HTERT RPE-1 (cell line): Measurements from ENCODE around the gene VPS33B.
"Not testable (repeated sequence)": the region's sequence is repeated elsewhere in the genome, so short reads cannot be mapped to it uniquely, and the experiment has no call there.

Experiments
- in situ Hi-C: fragments of 300-500 bp; cut with MboI; formaldehyde crosslinking; loops from 4 replicates; pipeline ENCODE4 v1.14.3; 2020; ENCODE audit warnings: low sequenced_read_pairs

The VPS33B gene

DNA sequence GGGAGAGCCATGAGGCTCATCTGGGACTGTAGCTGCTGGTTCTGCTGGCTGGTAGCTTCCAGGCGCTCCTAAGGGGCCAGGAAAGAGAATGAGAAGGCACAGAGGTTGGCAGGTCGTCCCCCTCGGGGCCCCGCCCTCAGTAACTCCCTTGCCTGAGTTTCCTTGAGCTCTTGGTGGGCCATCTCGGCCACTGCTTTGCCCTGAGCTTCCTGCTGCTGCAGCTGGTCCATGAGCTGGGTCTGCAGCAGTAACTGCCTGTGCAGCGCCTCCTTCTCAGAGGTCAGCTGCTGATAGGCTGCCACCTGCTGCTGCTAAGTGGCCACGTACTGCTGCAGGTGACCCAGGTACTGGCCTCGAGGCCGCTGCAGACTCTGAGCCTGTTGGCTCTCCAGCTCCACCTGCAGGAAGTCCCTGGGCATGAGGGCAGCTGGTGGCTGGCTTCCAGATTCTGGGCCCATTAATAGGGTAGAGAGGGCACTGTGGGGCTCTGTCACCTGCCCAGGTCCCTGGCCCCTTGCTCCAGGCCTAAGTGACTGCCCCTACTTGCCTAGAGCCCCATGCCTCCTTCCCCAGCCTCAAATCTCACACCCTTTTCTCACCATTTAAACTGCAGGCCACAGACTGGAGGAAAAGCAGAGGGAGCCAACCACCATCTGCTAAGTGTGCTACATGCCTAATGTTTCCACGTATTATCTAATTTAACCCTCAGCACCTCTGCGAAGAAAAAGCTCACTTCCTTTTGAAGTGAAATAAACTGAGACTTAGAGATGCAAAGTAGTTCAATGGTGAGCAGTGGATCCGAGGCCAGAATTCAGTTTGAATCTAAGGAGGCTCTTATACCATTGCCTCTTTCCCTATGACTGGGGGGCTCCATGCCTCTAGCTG lies 10.8 kb upstream of the VPS33B start:
- in situ Hi-C loops = no loop called here

DNA sequence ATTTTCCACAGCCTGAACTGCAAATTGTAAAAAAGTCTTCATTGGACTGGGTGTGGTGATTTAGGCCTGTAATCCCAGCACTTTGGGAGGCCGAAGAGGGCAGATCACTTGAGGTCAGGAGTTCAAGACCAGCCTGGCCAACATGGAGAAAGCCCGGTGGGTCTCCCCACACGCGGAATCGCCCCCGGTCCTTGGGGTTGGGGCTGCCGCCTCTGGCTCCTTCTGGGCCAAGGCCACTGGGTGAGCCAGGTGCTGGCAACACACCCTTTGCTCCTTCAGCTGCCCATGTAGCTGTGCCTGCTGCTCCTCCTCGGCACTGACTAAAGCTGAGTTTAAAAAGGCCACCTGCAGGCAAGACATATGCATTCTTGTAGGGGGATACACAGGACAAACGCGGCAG lies 9.4 kb upstream of the VPS33B start:
- in situ Hi-C loops = no loop called here

DNA sequence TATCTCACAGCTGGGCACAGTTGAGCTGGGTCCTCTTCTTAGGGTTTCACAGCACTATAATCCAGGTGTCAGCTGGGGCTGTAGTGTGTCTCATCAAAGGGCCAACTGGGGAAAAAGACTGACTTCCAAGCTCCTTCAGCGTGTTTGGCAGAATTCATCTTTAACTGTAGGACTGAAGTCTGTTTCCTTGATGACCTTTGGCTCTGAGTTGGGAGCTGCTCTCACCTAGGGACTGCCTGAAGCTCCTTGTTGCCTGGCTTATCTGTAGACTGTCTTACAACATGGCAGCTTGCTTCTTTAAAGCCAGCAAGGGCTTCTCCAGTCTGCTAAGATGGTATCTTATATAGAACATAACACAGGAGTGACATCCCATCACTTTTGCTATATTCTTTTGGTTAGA lies 5.3 kb upstream of the VPS33B start:
- in situ Hi-C loops = no loop called here

GRCh38 chr15:91023720-91024119 lies 1.3 kb upstream of the VPS33B start:
- in situ Hi-C loops = no loop called here

GRCh38 chr15:91022832-91023129 lies 387 bp upstream of the VPS33B start:
- in situ Hi-C loops = no loop called here

GRCh38 chr15:91021516-91022074 lies 799 bp downstream of the VPS33B start:
- in situ Hi-C loops = no loop called here

- in situ Hi-C loops = no loop called here
These were observed 4.2 kb downstream of the VPS33B start for GRCh38 chr15:91018158-91018557.

DNA sequence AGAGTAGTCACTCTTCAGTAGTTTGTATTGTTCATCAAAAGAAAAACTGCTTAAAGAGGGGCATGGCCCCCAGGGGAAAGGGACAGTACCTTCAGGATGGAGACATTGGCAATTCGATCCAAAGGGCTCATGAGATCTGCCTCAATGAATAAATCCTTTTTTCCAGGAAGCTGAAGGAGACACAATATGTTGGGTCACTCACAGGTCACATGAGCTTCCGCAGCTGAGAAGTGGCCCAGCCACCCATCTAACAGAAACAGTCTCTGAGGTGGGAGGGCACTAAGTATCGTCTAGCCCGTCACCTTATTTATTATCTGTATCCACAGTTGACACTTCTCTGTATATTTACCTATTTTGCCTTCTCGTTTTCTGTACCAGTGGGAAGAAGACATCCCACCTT lies 4.7 kb downstream of the VPS33B start:
- in situ Hi-C loops = no loop called here

DNA sequence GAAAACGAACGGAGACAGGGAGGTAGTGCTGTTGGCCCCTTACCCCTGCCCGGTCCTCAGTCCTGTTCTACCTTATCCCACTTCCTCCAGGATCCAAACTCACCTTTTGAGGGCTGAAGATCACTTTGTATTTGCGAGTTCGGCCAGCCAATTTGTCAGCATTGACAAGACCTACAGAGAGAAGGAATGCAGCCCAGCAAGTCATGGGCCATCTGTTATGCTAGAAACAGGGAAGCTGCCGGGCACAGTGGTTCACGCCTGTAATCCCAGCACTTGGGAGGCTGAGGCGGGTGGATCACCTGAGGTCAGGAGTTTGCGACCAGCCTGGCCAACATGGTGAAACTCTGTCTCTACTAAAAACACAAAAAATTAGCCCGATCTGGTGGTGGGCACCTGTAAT lies 8.7 kb downstream of the VPS33B start:
- in situ Hi-C loops = not testable (repeated sequence)

DNA sequence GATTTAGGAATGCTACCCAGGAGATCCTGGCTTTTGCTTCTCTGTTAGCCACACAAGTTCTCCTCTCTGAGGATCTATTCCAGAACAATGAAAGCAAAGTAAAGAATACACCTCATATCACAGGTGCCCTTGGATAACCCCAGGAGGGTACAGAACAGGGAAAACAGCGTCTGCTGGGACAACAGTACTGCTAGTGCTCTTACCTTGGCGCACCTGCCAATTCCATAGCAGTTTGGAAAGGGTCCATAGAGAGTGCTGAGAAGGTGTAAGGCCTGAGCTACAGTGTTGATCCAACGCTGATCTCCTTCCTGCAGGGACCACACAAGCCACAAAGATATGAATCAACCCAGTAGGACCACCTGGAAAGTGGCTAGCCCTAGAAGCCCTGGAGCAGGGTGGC lies 15.1 kb downstream of the VPS33B start:
- in situ Hi-C loops = no loop called here

DNA sequence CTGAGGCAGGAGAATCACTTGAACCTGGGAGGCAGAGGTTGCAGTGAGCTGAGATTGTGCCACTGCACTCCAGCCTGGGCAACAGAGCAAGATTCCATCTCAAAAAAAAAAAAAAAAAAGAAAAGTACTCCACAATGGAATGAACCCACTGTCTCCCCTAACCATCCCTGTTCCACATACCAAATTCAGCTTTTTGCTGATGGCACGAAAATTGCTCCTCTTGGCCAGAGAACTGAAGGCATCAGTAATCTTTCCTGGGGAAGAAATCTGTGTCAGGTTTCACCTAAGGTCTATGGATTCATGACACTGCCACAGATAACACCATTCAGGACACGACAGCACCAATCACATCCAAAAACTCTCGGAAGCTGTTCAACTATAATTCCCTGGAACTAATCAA lies 21.2 kb downstream of the VPS33B start:
- in situ Hi-C loops = no loop called here

DNA sequence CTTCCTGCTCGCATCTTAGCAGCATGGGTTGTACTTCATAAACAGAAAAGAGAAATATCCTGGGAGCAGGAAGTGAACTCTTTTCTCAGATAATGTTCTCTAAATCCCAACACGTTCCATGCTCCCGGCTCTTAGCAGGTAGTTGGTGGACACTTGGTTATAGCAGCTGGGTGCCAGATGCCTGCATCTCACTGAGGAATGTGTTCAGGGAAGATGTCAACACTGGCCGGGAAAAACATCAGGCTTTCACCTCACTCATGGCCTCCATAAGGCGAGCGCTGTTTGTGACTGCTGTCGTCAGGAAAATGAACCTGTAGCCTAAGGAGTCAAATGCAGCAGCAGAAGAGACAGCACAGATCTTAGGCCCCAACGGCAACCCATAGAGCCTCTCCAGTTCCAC lies 23.7 kb downstream of the VPS33B start:
- in situ Hi-C loops = no loop called here

- in situ Hi-C loops = no loop called here
These were observed 27.7 kb downstream of the VPS33B start, which contains the start of gene PRC1 for GRCh38 chr15:90994417-90995311. TSS of gene PRC1 (minus strand) at chr15:90994535. CDS start at chr15:90994417, 118 bp downstream.

DNA sequence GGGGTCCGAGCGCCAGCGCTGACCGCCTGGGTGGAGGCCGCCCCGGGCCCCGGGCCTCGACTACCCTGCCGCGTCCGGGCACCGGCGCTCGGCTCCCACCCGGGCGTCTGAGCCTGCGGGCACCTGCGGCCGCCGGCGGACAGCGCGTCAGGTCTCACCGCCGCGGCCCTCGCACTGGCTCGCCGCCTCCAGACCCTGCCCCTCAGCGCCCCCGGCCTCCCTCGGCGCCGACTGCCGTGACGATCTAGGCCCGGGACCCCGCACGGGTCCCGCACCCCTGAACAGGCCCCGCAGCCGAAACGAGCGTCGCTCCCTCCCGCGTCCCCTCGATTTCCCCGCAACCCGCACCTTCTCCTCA lies 28.4 kb downstream of the VPS33B start:
- in situ Hi-C loops = no loop called here

GRCh38 chr15:90991587-90992285 lies 30.7 kb downstream of the VPS33B start:
- in situ Hi-C loops = no loop called here

DNA sequence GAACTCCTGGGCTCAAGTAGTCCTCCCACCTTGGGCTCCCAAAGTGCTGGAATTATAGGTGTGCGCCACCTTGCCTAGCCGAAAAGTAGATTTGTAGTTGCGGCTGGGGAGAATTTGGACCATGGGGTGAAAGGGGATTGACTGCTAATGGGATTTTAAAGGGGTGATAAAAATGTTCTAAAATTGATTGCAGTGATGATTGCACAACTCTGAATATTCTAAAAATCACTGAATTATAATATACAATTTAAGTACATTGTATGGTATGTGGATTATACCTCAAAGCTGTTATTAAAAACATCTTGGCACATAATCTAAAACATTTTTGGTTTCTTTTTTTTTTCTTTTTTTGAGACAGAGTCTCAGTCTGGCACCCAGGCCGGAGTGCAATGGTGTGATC lies 31.9 kb downstream of the VPS33B start:
- in situ Hi-C loops = no loop called here

DNA sequence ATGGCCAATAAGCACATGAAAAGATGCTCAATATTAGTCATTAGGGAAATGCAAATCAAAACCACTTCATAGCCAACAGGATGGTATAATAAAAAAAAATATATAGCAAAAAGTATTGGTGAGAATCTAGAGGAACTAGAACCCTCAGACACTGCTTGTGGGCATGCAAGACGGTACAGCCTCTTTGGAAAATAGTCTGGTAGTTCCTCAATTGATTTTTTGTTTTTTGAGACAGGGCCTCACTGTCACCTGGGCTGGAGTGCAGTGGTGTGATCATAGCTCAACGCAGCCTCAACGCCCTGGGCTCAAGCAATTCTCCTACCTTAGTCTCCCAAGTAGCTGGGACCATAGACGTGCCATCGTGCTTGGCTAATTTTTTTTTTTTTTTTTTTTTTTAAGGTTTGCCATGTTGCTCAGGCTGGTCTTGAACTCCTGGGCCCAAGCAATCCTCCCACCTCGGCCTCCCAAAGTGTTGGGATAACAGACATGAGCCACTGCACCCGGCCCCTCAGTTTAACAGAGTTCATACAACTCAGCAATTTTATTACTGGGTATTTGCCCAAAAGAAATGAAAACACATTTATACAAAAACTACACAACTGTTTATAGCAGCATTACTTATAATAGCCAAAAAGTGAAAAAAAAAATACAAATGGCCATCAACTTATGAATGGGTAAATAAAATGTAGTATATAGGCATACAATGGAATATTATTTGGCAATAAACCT lies 33.2 kb downstream of the VPS33B start:
- in situ Hi-C loops = no loop called here

DNA sequence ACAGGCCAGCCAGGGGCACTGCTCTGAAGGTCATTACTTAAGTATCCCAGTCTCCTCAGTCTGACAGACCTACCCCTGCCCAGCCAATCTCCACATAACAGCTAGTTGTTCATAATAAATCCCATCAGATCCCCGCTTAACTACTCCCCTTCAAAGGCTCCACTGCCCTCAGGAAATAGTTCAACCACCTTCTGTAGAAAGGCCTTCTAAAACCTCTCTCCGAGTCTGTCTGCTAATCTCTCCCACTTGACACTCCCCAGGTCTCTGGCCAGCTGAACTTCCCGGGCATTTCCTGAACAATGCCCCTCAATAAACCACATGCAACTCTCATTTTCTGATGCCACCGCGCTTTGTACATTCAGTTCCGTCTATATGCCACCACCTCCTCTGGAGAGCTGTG lies 34.1 kb downstream of the VPS33B start:
- in situ Hi-C loops = no loop called here

GRCh38 chr15:90987561-90988141 lies 34.7 kb downstream of the VPS33B start:
- in situ Hi-C loops = no loop called here
